ENCODE measurements around the gene PURA. TPM values are rescaled to one million over a fixed set of nuclear protein-coding genes. Genes with fewer than 3 reads are reported as not detected.

The PURA gene
- total and polyA plus RNA-seq, 2 of the 4 experiments (the other 2 are of a cell fraction): 3.8 to 5.6 TPM

DNA sequence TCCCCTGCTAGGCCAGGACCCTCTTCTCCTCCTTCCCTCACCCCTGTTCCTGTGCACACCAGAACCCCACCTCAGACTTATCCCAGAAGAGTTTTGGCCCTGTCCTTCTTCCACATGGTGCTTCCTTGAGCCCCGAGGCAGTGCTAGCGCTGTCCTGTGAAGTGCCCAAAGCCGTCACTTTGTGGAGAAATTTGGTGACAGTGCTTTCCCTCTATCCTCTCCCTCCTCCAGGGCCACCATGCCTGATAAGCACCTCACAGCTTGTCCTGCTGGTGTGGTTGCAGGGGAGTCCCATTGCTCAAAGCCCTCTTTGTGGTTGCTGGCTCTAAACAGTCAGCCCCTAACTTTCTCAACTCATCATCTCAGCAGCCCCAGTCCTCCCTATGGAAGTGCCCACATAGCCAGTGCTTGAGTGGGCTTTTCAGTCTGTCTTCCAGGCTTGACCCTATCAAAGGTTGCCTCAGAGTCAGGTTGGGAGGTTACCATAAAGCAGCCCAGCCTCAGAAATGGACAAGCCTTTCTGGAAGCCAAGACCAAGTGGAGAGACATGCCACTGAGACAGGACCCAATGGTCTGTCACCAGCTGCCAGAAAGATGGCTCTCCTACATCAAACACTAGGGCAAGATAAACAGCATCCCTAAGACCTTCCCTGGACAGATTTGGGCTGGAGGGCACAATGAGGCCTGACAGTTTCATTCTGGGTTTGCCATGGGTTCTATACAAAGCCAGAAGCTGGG, 29.8 kb downstream of the PURA start:
- Histone ChIP-seq H2BK5ac (ENCODE audit: low read depth, low read length, poor library complexity, severe bottlenecking) (no peak overlapping the region), H3K56ac (ENCODE audit: extremely low read depth, insufficient read depth, low read length) (no peak overlapping the region), H3K4ac (ENCODE audit: low read depth, low read length) (no peak overlapping the region), H4K8ac (ENCODE audit: low read depth in 2 of 2, low read length in 2 of 2) (no peak overlapping the region), H3K27me3 (ENCODE audit: control insufficient read depth, insufficient read depth, low read length) (no peaks in the 10 kb centered on the region; the same call in 1 of the 2 replicates), H3K9me3 (ENCODE audit: control insufficient read depth, insufficient read depth, low read length) (no peaks in the 10 kb centered on the region), H2BK120ac (ENCODE audit: low read depth, low read length) (no peak overlapping the region), H4K5ac (ENCODE audit: low read depth, low read length) (no peak overlapping the region), H3K9ac (ENCODE audit: low read depth, low read length) (no peak overlapping the region), H3K79me1 (ENCODE audit: low read depth in 1 of 2, low read length in 2 of 2) (peaks cover 28 to 58% of the 10 kb centered on the region in 2 experiments), H2AFZ (replicated peaks; ENCODE audit: low read length, poor library complexity) (peak overlapping the region; percentile 57), H2BK15ac (ENCODE audit: low read depth, low read length) (no peak overlapping the region), H3K4me1 (ENCODE audit: control insufficient read depth, insufficient read depth, low read length) (peaks cover 4% of the 10 kb centered on the region; the same call in 1 of the 2 replicates), H3K9me1 (ENCODE audit: insufficient read depth, low read length) (peaks cover 7% of the 10 kb centered on the region; the same call in 1 of the 2 replicates), H3K23ac (ENCODE audit: low read depth, low read length) (no peak overlapping the region), H2AK9ac (replicated peaks; ENCODE audit: low read depth, low read length, poor library complexity) (peak overlapping the region; percentile 70), H2BK20ac (ENCODE audit: low read depth, low read length) (no peak overlapping the region), H4K20me1 (ENCODE audit: insufficient read depth, low read length) (peaks cover 70% of the 10 kb centered on the region), H2AK5ac (ENCODE audit: low read depth, low read length) (no peak overlapping the region), H3K4me2 (ENCODE audit: low read depth, low read length) (no peak overlapping the region), H3K18ac (ENCODE audit: low read depth, low read length) (no peak overlapping the region), H3K27ac (ENCODE audit: insufficient read depth, low read length) (no peak overlapping the region), H3K4me3 (ENCODE audit: insufficient read depth, low read depth, low read length) (no peak overlapping the region), H4K91ac (ENCODE audit: insufficient read depth, low read depth, low read length) (no peak overlapping the region), H3K36me3 (ENCODE audit: control insufficient read depth, insufficient read depth, low read length) (no peaks in the 10 kb centered on the region), H3K14ac (replicated peaks; ENCODE audit: low read depth, low read length) (no peak overlapping the region)
- BruUV-seq (replicated peaks): no TSS peak
- WGBS, 2 experiments (ENCODE audit: extremely low coverage in 2 of 2, insufficient read length in 1 of 2): no CpG with 5 or more reads among the region's 3 CpGs
- in situ Hi-C loops (cut with MboI; ENCODE audit: low sequenced_read_pairs) (no loop called here), intact Hi-C loops (cut with micrococcal nuclease) (loop anchor here (1.0 kb wide), 1 partner anchor 68 kb away; no protein-coding TSS in a partner anchor), dilution Hi-C loops (cut with HindIII; ENCODE audit: low sequenced_read_pairs, unreplicated experiment) (no loop called here)
- ChIA-PET CTCF (interaction anchor here (0.9 to 3.1 kb wide), 9 partner anchors 11 to 100 kb away, joined by 3 to 31 read pairs (median 4); no protein-coding TSS in a partner anchor), POLR2A (ENCODE audit: unreplicated experiment) (no interaction called here)
- DNase-seq (no peak), ATAC-seq (ENCODE audit: low read depth) (no peak)
- TF ChIP-seq NFE2L2 (IDR thresholded peaks at IDR 0.05; ENCODE audit: low read depth, low read length) (no peak), RFX5 (IDR thresholded peaks at IDR 0.05; ENCODE audit: low read depth, low read length) (no peak)
